GM18508 (cell line): ENCODE measurements around the gene WDTC1.
"Not testable (repeated sequence)": the region's sequence is repeated elsewhere in the genome, so short reads cannot be mapped to it uniquely, and the experiment has no call there.

Experiments used
- ATAC-seq: cut with Tn5 transposase; IDR thresholded peaks from one replicate; pipeline ENCODE4 v1.9.1; 2021; ENCODE audit warnings: moderate number of reproducible peaks; ENCODE audit not compliant: insufficient read depth, unreplicated experiment

The WDTC1 gene

DNA sequence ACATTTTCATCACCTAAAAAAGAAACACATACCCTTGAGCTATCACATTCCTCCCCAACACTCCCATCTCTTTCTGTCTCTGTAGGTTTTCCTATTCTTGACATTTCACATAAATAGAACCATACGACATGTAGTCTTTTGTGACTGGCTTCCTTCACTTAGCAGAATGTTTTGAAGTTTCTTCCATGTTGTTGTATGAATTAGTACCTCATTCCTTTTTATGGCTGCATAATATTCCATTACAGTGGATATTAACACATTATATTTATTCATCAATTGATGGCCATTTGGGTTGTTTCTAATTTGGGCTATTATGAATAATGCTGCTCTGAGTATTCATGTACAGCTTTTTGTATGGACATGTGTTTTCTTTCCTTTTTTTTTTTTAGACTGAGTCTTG lies 11.8 kb downstream of the WDTC1 start:
- ATAC-seq, result no peak

DNA sequence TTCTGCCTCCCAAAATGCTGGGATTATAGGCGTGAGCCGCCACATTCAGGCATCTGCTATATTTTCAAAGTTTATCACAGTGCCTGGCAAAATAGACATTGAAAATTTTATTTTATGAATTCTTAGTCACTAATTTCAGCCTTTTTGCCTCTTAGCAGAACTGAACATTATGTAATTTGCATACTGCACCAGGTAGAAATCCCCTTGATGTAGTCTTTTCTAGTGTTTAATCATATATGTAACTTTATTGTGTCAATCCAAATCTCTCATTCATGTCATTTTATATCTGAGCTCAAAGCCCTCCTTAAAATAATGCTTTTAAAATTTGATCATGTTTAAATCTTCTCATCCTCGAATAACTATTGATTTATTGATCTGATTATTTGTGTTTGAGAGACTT lies 19.2 kb downstream of the WDTC1 start:
- no peak for ATAC-seq

DNA sequence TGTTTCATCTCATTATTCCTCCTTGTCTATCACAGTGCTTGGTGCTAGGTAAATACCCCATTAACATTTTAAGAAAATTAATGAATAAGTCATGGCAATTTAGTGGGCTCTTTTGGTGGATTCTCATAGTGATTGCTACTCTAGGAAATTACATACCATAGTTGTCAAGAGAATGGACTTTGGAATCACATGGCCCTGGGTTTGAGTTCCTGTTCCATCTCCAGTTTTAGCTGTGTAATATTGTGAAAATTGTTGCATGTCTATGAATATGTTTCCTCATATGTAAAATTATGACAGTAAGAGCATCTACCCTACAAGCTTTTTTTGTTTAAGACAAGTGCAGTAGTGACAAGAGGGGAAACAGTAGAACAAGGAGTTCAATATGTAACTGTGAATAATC lies 20.7 kb downstream of the WDTC1 start:
- no peak for ATAC-seq

DNA sequence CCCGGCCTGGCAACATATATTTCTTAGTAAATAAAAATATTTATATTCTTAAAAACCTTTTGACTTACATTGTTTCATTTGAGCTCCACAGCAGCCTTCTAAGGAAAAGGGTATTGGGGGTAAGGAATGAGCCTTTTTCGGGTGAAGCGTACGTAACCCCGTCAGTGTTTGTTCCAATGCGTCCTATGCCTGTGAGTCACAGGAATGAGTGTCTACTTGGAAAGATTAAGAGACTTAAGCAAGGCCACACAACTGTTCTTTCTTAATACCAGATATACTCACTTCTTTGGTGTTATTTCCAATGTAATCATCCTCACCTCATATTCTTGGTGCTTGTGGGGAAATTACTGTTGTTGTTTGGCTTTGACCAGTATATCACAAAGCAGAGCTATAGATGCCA lies 22.7 kb downstream of the WDTC1 start:
- ATAC-seq, result no peak

DNA sequence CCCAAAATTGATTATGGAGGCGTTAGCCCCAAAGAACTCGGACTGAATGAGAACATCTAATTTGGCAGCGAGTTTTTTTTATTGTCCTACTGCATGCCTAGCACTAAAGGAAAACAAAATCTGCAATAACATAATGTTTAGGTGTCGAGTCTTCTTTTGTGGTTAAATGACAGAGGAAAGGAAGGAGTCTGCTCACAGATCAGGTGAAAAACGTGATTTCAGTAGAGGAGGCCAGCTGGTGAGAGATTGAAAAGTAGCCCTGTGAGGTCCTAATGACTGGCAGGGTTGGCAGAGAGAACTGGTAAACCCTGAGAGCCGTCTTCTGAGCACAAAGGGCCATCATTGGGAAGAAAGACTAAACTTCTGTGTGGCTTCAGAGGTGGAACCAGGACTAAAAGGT lies 24.2 kb downstream of the WDTC1 start:
- ATAC-seq, result no peak

DNA sequence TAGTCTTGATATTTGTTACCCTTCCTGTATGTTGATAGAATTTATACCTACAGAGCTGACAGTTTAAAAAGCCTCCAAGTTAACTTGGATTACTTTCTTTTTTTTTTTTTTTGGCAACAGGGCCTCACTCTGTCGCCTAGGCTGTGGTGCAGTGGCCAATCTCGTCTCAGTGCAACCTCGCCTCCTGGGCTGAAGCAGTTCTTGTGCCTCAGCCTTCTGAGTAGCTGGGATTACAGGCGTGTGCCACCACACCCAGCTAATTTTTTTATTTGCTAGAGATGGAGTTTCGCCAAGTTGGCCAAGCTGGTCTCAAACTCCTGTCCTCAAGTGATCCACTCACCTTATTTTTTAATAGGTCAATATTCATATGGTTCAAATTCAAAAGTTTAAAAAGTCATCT lies 32.7 kb downstream of the WDTC1 start:
- no peak for ATAC-seq

DNA sequence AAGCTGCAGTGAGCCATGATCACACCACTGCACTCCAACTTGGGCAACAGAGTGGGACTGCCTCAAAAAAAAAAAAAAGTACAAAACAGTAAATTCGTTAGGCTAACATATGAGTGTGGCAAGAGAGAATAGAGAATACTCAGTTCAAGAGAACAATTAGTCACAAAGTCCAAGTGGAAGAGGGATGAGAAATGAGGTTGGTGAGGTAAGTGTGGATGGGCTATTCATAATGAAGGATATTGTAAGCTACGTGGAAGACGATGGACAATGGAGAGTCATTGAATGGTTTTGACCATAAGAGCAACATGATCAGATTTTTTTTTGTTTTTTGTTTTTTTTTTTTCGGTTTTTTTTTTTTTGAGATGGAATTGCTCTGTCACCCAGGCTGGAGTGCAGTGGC lies 34.8 kb downstream of the WDTC1 start:
- ATAC-seq, result no peak

DNA sequence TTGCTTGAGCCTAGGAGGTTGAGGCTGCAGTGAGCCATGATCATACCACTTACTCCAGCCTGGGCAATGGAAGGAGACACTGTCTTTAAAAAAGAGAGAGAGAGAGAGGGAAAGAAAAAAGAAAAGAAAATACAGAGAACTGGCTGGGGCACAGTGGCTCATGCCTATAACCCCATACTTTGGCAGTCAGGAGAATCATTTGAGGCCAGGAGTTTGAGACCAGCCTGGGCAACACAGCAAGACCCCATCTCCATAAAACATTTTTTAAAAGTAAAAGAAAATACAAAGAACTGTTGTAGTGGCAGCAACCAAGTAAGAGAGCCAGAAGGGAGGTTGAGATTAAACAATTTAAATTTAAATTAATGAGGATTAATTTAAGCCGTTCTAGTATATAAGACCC lies 39.8 kb downstream of the WDTC1 start:
- no peak for ATAC-seq

DNA sequence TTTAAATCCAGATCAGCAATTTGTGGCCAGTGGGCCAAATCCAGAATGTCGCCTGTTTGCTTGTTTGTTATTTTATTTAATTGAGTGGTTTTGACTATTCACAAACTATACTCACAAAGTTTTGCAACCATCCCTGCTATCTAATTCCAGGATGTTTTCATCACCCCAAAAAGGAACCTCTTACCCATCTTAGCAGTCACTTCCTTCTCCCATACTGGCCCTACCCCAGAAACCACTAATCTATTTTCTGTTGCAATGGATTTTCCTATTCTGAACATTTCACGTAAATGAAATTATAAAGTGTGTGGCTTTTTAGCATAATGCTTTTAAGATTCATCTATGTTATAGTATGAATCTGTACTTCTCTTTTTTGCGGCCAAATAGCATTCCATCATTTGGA lies 41.3 kb downstream of the WDTC1 start:
- no peak for ATAC-seq

DNA sequence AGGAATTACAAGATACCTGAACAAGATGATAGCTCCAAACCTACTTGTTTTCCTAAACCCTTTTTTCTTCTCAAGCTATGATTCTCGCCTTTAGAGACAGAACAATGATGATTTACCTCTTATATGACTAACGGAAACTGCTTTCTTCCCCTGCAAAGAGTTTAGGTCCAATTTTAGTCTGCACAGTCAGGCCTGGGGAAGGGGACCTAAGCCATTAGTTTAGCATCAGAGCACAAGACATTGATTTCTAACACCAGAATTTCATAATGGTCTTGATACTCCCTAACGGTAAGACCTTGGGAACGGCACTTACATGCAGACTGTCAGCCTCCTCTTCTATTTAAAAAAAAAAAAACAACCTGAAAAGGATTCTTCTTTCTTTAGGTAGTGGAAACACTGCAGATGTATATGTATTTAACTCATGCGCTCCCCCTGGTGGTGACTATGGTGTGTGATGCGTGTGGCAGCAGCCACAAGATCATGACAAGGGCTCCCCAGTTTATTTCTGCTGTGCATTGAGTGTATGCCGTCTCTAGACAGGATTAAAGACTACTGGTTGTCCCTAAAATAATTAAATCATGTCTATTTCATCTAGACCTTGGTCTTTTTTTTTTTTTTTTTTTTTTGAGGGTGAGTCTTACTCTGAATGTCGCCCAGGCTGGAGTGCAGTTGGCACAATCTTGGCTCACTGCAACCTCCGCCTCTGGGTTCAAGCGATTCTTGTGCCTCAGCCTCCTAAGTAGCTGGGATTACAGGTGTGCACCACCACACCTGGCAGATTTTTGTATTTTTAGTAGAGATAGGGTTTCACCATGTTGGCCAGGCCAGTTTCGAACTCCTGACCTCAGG lies 50.2 kb downstream of the WDTC1 start:
- ATAC-seq, result no peak

DNA sequence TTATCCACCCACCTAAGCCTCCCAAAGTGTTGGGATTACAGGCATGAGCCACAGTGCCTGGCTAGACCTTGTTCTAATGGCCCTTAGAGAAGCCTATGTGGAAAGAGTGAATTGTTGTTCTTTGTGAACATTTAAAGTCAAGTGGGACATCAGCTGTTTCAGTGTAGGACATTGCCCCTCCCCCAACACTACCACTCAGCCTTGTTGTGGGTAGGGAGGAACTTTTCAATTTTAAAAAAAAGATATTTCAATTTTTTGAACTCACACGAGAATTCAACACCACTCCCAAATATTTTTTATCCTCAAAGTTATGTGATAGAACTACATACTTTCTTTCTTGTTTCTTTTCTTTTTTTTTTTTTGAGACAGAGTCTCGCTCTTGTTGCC lies 50.8 kb downstream of the WDTC1 start:
- no peak for ATAC-seq

DNA sequence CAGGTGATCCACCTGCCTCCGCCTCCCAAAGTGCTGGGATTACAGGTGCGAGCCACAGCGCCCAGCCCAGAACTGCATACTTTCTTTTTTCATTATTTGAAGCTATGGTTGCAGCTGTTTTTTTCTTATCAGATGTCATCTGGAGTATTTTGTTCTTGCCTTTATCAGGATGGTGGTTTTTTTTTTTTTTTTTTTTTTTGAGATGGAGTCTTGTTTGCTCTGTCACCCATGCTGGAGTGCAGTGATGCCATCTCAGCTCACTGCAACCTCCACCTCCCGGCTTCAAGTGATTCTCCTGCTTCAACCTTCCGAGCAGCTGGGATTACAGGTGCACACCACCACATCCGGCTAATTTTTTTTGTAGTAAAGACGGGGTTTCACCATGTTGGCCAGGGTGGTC lies 51.4 kb downstream of the WDTC1 start:
- not testable (repeated sequence) for ATAC-seq

DNA sequence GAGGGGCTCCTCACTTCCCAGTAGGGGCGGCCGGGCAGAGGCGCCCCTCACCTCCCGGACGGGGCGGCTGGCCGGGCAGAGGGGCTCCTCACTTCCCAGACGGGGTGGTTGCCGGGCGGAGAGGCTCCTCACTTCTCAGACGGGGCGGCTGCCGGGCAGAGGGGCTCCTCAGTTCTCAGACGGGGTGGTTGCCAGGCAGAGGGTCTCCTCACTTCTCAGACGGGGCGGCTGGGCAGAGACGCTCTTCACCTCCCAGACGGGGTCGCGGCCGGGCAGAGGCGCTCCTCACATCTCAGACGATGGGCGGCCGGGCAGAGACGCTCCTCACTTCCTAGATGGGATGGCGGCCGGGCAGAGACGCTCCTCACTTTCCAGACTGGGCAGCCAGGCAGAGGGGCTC lies 54.7 kb downstream of the WDTC1 start:
- not testable (repeated sequence) for ATAC-seq

DNA sequence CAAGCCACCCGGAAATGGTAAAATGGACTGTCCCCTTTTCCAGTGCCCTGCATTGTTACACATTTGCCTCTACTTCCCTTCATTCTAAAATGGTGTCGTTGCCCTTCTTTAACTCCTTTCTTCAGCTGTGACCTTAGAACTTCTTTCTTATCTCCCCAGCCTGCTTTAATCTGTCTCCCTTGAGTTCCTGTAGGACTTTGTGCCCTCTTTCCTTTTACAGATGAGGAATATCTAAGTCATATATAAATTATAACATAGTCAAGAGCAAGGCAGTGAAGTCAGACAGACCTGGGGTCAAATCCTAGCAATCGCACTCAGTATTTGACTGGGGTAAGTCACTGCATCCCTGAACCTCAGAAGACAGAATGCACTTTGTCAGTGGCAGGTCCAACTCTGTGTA lies 56.1 kb downstream of the WDTC1 start:
- ATAC-seq, result no peak

DNA sequence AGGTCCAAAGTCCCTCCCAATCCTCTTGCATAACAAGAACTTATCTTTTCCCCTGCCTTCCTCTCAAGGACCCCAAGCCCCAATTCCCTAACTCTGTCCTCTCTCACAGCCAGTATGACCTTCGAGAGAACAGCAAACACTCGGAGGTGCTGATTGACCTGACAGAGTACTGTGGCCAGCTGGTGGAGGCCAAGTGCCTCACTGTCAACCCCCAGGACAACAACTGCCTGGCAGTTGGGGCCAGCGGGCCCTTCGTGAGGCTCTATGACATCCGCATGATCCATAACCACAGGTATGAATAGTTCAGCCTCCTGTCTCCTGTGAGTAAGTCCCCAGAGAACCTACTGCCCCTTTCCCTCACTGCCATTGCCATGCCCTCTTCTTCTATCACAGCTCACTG lies 57.7 kb downstream of the WDTC1 start:
- no peak for ATAC-seq

DNA sequence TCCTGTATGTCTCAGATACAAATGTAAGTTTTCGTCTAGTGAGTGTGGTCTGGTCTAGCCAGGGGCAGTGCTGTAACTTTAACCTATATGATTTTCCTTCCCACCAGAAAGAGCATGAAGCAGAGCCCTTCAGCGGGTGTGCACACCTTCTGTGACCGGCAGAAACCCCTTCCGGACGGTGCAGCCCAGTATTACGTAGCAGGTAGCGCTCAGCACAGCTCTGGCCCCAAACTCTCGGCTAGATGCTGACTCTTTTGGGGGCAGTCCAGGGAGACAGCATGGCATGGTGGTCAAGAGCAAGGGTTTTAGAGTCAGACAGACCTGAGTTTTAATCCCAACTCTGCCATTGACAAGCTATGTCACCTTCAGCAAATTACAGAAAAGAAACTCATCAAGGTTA lies 59.5 kb downstream of the WDTC1 start:
- ATAC-seq, result no peak

DNA sequence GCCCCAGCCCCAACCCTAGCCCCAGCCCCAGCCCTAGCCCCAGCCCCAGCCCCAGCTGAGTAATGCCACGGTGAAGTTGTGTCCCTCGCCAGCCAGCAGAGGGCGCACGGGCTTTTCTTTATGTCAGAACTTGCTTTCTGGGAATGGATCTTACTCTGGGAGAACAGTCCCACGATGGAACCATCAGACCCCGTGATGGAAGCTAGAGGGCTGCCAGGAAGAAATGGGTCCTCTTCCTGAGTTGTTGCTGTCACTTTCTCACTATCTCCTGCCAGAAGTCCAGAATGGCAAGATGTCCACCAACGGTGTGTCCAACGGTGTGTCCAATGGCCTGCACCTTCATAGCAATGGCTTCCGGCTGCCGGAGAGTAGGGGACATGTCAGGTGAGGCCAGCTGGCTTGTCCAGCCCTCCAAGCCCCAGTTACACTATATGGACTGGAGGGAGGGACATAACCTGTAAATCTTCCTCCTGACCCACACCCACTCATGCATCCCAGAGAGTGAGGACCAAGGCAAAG lies 62.4 kb downstream of the WDTC1 start:
- ATAC-seq, result no peak

DNA sequence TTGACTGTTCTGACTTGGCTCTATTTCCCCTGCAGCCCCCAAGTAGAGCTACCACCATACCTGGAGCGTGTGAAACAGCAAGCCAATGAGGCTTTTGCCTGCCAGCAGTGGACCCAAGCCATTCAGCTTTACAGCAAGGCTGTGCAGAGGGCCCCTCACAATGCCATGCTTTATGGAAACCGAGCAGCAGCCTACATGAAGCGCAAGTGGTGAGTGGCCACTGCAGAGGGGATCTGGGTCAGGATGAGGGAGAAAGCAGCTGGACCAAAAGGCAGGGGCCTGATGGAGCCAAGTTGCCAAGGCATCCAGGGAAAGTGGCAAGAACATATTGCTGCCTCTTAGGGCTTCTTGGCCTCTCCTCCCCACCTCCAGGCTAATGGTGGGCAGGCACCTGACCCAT lies 63.5 kb downstream of the WDTC1 start:
- ATAC-seq, result no peak

DNA sequence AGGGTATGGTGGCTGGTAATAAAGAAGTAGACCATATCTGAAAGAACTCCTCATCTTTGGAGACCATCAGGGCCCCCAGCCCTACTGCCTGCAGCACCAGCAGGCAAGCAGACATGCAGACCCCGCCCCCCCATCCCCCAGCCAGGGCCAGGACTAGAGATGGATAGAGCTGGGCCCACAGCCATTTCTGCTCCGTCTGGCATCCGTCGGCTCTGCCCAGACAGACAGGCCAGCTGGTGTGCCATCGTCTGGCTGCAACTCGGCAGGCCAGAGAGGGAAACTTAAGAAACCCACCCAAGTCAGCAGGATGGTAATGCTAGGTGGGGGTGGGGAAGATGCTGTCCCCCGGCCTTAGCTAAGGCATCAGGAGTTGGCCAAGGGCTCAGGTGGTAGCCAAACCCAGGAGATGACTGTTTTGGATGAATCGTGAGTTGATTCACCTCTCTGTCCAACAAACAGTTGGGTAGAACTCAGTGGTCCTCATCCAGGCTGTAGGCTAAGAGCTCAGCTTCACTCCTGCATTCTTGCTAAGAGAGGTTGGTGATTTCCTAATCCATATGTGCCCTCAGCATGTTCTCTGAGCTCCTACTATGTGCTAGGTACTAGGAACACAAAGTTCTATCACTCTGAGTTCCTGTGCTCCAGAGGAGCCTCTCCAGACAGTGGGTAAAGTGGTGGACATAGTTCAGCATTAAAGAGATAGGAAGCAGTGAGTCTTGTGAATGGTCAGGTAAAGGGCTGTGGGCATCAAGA lies 64.4 kb downstream of the WDTC1 start:
- no peak for ATAC-seq

DNA sequence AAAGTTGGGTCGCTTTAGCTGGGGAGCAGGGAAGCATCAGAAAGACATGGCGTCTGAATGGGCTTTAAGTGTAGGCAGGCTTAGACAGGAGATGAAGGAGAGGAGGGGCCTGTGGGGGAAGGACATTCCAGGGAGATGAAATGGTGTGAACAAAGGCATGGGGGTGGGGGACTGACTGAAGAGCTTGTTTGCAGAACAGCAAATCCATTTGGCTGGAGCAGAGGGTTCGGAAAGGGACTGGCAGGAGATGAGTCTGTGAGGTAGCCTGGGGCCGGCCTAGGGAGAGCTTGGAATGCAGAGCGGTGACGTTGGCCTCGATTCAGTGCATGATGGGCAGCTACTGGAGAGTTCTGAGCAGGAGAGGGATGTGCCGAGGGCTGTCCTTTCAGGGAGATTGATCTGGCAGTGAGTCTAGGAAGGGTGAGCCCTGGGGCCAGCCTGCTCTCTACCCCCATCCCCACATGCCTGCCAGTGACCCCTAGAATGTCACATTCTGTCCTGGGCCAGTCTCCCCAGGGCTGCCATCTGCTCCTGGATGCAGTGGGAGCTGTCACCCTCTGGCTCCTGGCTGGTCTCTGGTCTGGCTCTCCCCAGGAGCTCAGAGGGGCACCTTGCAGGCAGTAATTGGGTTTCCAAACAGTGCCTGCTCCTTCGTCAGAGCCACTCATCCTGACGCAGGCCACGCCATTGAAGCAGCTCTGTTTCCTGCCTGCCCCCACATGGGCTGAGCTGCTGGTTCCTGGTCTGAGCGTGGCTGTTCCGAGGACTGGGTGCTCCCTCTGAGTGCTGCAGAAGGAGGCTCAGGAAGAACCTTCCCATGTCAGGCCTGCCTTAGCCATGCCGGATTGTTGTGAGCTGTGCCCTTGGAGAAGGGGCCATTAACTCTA lies 65.2 kb downstream of the WDTC1 start:
- ATAC-seq, result no peak
